ENCODE results near the gene FAM20B.

DNA sequence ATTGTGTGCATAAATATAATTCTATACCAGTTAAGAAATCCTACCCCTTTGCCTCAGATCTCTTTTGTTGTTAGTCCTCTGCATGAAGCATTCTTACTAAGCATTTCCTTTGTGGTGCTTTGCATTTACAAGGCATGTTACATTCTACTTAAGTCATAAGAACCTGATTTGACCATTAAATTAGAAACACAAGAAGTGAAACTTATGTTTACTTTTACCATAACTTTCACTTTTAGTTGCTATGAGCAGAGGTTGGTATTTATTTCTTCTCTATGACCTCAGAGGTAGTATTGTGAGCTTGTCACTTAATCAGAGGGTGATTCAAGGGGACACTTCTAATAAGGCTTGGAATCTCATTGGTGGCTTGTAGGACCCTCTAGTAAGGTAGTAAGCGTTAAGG lies 9.0 kb downstream of the FAM20B start:
- TF ChIP-seq, protein P1, sequence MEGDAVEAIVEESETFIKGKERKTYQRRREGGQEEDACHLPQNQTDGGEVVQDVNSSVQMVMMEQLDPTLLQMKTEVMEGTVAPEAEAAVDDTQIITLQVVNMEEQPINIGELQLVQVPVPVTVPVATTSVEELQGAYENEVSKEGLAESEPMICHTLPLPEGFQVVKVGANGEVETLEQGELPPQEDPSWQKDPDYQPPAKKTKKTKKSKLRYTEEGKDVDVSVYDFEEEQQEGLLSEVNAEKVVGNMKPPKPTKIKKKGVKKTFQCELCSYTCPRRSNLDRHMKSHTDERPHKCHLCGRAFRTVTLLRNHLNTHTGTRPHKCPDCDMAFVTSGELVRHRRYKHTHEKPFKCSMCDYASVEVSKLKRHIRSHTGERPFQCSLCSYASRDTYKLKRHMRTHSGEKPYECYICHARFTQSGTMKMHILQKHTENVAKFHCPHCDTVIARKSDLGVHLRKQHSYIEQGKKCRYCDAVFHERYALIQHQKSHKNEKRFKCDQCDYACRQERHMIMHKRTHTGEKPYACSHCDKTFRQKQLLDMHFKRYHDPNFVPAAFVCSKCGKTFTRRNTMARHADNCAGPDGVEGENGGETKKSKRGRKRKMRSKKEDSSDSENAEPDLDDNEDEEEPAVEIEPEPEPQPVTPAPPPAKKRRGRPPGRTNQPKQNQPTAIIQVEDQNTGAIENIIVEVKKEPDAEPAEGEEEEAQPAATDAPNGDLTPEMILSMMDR (IDR thresholded peaks at IDR 0.05; ENCODE audit: low read length) = no peak
- no peak for TF ChIP-seq EZH2 (IDR thresholded peaks at IDR 0.05; ENCODE audit: borderline replicate concordance, low read length)

All from OCI-LY1 (cell line).